Smooth muscle cell (in vitro differentiated cells): ENCODE data around the gene VDR. TPM values are rescaled to one million over a fixed set of nuclear protein-coding genes. Genes with fewer than 3 reads are reported as not detected.

Source experiments
- DNase-seq: peaks from one replicate; lab custom pipeline; 2025; ENCODE audit not compliant: unreplicated experiment; lab: John Stamatoyannopoulos, UW
- H2AFZ ChIP-seq: fragments of 200-600 bp; sonication (generic); 2 replicates; pipeline ENCODE4 v1.6.0; 2016; ENCODE audit warnings: antibody characterized with exemption, low read depth, mild to moderate bottlenecking
- H3F3A ChIP-seq: fragments of 200-600 bp; sonication (generic); 2 replicates; pipeline ENCODE4 v1.6.0; 2017; ENCODE audit warnings: antibody characterized with exemption, low read depth
- H3K27ac ChIP-seq: fragments of 200-600 bp; sonication (generic); 2 replicates; pipeline ENCODE4 v1.5.1; 2016; ENCODE audit warnings: low read depth, mild to moderate bottlenecking
- H3K27me3 ChIP-seq: fragments of 200-600 bp; sonication (generic); 2 replicates; pipeline ENCODE4 v1.6.1; 2016; ENCODE audit warnings: low read depth, mild to moderate bottlenecking
- H3K36me3 ChIP-seq: fragments of 200-600 bp; sonication (generic); 2 replicates; pipeline ENCODE4 v1.5.1; 2016; ENCODE audit warnings: low read depth
- H3K4me1 ChIP-seq: fragments of 200-600 bp; sonication (generic); 2 replicates; pipeline ENCODE4 v1.5.1; 2016; ENCODE audit warnings: low read depth
- H3K4me2 ChIP-seq: fragments of 200-600 bp; sonication (generic); 2 replicates; pipeline ENCODE4 v1.6.0; 2016; ENCODE audit warnings: mild to moderate bottlenecking
- H3K4me3 ChIP-seq: fragments of 200-600 bp; sonication (generic); 2 replicates; pipeline ENCODE4 v1.5.1; 2016; ENCODE audit warnings: mild to moderate bottlenecking
- H3K79me2 ChIP-seq: fragments of 200-600 bp; sonication (generic); 2 replicates; pipeline ENCODE4 v1.6.0; 2016; ENCODE audit warnings: low read depth, mild to moderate bottlenecking
- H3K9ac ChIP-seq: fragments of 200-600 bp; sonication (generic); 2 replicates; pipeline ENCODE4 v1.6.0; 2016; ENCODE audit warnings: low read depth
- H3K9me3 ChIP-seq: fragments of 200-600 bp; sonication (generic); replicated peaks from 2 replicates; pipeline ENCODE4 v1.5.1; 2016; ENCODE audit warnings: low read depth
- H4K20me1 ChIP-seq: fragments of 200-600 bp; sonication (generic); 2 replicates; pipeline ENCODE4 v1.6.0; 2016; ENCODE audit warnings: low read depth
- WGBS: methylation state at CpG from one replicate; pipeline ENCODE4 v1.1.7; 2016; ENCODE audit warnings: low lambda C conversion rate; 5-methylcytosine and 5-hydroxymethylcytosine counted together
- polyA plus RNA-seq: library from polyadenylated mRNA; unstranded; fragments of >200 nt; fragmentation: Nextera tagmentation; extraction: Ambion mirVana; gene quantifications from 2 replicates; pipeline ENCODE4 v1.2.1, GENCODE V29; 2016
- total RNA-seq: library from RNA; depleted of rRNA; stranded (reverse); fragments of >200 nt; gene quantifications from 2 replicates; pipeline ENCODE4 v1.2.3, GENCODE V29; 2014
- TF ChIP-seq, protein P1 (sequence below): fragments of 200-600 bp; sonication (generic); IDR thresholded peaks from 2 replicates; pipeline ENCODE4 v1.5.1; 2017; ENCODE audit warnings: borderline replicate concordance, mild to moderate bottlenecking, antibody characterized with exemption; ENCODE audit not compliant: insufficient read depth, poor library complexity, severe bottlenecking

Gene VDR
- total and polyA plus RNA-seq, 2 experiments from 2014 or later = 8.0 to 16.5 TPM

GRCh38 chr12:47837190-47838171, 67.3 kb downstream of the VDR start:
- peaks cover 15% of the 10 kb centered on the region for H3K4me1 ChIP-seq
- no peaks in the 10 kb centered on the region for H3K9me3 ChIP-seq
- H3K4me2 ChIP-seq = no peak overlapping the region
- no peak overlapping the region for H3K27ac ChIP-seq
- H3K9ac ChIP-seq = no peak overlapping the region
- H3K79me2 ChIP-seq = no peaks in the 10 kb centered on the region
- no peaks in the 10 kb centered on the region for H3K27me3 ChIP-seq
- H2AFZ ChIP-seq = no peak overlapping the region
- H3F3A ChIP-seq = peaks cover 7% of the 10 kb centered on the region
- H3K4me3 ChIP-seq = no peak overlapping the region
- H3K36me3 ChIP-seq = no peaks in the 10 kb centered on the region
- WGBS = 59% methylated on average over 13 of the region's 13 CpGs
- H4K20me1 ChIP-seq = no peaks in the 10 kb centered on the region
- DNase-seq = no peak
- TF ChIP-seq, protein P1, sequence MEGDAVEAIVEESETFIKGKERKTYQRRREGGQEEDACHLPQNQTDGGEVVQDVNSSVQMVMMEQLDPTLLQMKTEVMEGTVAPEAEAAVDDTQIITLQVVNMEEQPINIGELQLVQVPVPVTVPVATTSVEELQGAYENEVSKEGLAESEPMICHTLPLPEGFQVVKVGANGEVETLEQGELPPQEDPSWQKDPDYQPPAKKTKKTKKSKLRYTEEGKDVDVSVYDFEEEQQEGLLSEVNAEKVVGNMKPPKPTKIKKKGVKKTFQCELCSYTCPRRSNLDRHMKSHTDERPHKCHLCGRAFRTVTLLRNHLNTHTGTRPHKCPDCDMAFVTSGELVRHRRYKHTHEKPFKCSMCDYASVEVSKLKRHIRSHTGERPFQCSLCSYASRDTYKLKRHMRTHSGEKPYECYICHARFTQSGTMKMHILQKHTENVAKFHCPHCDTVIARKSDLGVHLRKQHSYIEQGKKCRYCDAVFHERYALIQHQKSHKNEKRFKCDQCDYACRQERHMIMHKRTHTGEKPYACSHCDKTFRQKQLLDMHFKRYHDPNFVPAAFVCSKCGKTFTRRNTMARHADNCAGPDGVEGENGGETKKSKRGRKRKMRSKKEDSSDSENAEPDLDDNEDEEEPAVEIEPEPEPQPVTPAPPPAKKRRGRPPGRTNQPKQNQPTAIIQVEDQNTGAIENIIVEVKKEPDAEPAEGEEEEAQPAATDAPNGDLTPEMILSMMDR = peak; percentile 96

- 62% methylated on average over 3 of the region's 3 CpGs for WGBS
These were observed 69.0 kb downstream of the VDR start for GRCh38 chr12:47835831-47836155.

DNA sequence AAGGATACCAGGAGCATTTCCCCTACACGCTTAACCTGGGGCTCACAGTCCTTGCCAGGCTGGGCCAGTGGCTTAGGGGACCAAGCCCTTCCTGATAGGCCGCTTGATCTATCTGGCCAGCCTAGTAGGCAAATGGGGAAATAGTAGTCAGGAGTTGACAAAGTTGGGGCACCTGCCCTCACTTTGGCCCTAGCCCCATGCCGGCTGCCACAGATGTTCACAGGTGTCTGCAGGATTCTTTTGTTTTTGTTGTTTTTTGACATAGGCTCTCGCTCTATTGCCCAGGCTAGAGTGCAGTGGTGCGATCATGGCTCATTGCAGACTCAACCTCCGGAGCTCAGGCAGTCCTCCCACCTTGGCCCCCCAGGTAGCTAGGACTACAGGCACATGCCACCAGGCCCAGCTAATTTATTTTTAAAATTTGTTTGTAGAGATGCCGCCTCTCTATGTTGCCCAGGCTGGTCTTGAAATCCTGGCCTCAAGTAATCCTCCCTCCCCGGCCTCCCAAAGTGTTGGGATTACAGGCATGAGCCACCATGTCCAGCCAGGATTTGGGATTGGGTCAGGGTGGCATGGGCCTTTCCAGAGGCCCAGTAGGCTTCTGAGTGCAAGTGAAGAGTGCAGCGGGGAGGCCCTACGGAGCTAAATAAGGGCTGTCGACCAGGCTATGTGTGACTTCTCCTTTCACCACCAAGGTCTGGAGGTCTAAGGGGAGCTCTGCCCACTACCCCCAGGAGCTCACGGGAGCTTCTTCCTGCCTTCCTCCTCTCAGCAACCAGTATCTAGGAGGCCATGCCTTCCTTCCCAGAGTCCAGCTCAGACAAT, 69.6 kb downstream of the VDR start:
- Histone ChIP-seq H3K27me3 (no peaks in the 10 kb centered on the region), H3K9me3 (no peaks in the 10 kb centered on the region), H3K79me2 (no peaks in the 10 kb centered on the region), H3K4me1 (peaks cover 8% of the 10 kb centered on the region), H4K20me1 (no peaks in the 10 kb centered on the region), H3F3A (no peaks in the 10 kb centered on the region), H3K4me2 (no peak overlapping the region), H3K9ac (no peak overlapping the region), H3K27ac (no peak overlapping the region), H2AFZ (no peak overlapping the region), H3K36me3 (no peaks in the 10 kb centered on the region), H3K4me3 (no peak overlapping the region)
- TF ChIP-seq, protein P1 = no peak
- DNase-seq = no peak
- WGBS = 82% methylated on average over 12 of the region's 12 CpGs

More at GRCh38 chr12:47835831-47836155, 69.0 kb downstream of the VDR start:
- H3K9me3 ChIP-seq = no peaks in the 10 kb centered on the region
- no peak overlapping the region for H3K27ac ChIP-seq
- TF ChIP-seq, protein P1 = no peak
- no peak for DNase-seq
- H3F3A ChIP-seq = no peaks in the 10 kb centered on the region
- no peaks in the 10 kb centered on the region for H3K27me3 ChIP-seq
- no peak overlapping the region for H2AFZ ChIP-seq
- H4K20me1 ChIP-seq = no peaks in the 10 kb centered on the region
- no peak overlapping the region for H3K4me3 ChIP-seq
- H3K36me3 ChIP-seq = no peaks in the 10 kb centered on the region
- no peaks in the 10 kb centered on the region for H3K79me2 ChIP-seq
- peaks cover 8% of the 10 kb centered on the region for H3K4me1 ChIP-seq
- H3K4me2 ChIP-seq = no peak overlapping the region
- H3K9ac ChIP-seq = no peak overlapping the region
